ENCODE data around the gene DACH2. TPM values are rescaled to one million over a fixed set of nuclear protein-coding genes. Genes with fewer than 3 reads are reported as not detected.

The DACH2 gene
- total RNA-seq, 6 experiments from 2014 or later = not detected

Small RNAs within 50 kb of the gene (small RNA-seq; reads per million reads assigned to genes)
- gene FCF1P9 (0 reads per million in 2 experiments), gene RF00026 (0 reads per million in 2 experiments)

Other genes with a start within 250 kb of the DACH2 start
- 10 to 100 TPM in 1 of 6 experiments, 1 to 10 TPM in 5; 8.1 to 13.6 (median 9.1) TPM for gene CHM, start 100.9 kb upstream of the DACH2 start, total RNA-seq